Activated CD8-positive, alpha-beta memory T cell treated with anti-CD3 and anti-CD28 coated beads for 24 hours (primary cell): ENCODE data around the gene GAA.

ENCODE experiments used
- DNase-seq: peaks from one replicate; pipeline ENCODE4 v3.0.0-alpha.2; 2020

GAA gene

DNA sequence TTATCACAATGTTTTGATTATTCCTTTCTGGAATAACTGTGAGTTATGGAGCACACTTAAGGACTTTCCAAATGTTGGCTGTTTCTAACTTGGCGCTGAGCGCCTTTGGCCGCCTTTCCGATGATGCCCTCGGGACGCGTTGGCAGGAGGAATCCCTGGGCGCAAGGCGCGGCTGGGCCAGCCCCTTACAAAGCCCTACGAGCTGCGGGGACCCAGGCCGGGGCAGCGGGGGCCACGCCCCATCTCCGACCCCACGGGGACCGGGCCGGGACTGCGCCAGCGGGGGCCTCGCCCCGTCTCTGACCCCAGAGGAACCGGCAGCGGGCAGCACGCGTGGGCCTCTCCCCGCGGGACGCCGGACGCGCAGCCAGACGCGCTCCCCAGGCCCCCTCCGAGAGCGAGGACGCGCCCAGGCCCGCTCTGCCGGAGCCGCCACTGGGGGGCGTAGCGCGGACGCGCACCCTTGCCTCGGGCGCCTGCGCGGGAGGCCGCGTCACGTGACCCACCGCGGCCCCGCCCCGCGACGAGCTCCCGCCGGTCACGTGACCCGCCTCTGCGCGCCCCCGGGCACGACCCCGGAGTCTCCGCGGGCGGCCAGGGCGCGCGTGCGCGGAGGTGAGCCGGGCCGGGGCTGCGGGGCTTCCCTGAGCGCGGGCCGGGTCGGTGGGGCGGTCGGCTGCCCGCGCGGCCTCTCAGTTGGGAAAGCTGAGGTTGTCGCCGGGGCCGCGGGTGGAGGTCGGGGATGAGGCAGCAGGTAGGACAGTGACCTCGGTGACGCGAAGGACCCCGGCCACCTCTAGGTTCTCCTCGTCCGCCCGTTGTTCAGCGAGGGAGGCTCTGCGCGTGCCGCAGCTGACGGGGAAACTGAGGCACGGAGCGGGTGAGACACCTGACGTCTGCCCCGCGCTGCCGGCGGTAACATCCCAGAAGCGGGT, at the start of gene GAA:
Gene GAA, plus strand, starts transcription at position 571 of the 935 bp plus-strand sequence. CDS start 3,006 bp downstream, outside the sequence.
- peak; percentile 95 for DNase-seq

- DNase-seq: no peak
Measured at GRCh38 chr17:80051681-80052080, 49.7 kb upstream of the GAA start.

GRCh38 chr17:80053102-80053501, 48.3 kb upstream of the GAA start:
- DNase-seq: no peak

GRCh38 chr17:80055597-80055996, 45.8 kb upstream of the GAA start:
- no peak for DNase-seq

DNA sequence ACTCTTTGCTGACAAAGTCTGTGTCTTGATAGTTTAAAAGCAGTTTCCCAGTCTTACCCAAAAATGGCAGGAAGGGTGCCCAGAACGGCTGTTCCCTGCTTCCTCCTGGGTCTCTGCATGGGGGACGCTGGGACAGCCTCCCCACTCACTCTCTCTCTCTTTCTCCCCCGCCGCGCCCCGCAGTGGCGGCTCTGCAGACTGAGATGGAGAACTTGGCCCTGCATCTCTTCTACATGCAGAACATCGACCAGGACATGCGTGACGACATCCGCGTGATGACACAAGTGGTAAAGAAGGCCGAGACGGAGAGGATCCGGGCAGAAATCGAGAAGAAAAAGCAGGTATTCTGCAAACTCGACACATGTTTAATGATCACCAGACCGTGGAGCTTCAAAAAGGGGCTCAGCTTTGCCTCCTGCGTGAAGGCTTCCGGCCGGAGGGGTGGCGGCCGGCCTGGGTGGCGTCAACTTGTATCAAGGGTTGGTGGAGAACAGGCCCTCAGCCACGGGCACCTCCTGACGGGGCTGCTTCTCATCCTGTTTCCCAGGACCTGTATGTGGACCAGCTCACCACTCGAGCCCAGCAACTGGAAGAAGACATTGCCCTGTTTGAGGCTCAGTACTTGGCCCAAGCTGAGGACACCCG, 42.9 kb upstream of the GAA start:
- no peak for DNase-seq

DNA sequence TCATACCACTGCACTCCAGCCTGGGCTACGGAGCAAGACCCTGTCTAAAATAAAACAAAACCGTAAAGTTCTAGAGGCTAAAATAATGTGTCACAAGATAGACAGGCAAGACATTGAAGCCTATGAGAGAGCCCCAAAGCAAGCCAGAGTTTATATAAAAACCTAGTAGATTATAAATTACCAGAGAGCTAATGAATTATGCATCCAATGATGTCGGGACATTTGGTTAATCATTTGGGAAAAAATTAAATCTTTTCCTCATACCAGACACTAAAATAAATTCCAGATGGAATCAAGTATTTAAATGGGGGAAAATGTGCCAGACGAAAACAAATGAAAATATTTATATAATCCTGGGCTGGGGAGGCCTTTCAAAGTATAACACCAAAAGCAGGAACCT, 40.7 kb upstream of the GAA start:
- DNase-seq: no peak

DNA sequence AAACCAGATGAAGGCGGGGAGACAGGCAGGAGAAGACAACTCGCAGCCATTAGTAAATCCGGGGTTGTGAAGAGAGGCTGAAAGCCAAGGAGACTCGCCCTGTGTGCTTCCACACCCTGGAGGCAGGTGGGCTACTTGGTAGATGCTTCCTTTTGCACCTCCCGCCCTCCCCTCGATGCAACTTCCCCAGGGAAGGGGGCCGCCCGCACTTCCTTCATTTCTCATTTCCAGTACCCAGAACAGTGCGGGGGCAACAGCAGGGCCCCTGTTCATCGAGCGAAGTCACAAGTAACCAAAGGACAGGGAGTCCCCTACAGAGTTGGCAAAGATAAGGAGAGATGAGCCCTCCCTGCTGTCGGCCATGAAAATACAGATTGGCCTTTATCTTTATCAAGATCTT, 40.0 kb upstream of the GAA start:
- no peak for DNase-seq

GRCh38 chr17:80063830-80064585, 37.4 kb upstream of the GAA start:
- DNase-seq: no peak

DNA sequence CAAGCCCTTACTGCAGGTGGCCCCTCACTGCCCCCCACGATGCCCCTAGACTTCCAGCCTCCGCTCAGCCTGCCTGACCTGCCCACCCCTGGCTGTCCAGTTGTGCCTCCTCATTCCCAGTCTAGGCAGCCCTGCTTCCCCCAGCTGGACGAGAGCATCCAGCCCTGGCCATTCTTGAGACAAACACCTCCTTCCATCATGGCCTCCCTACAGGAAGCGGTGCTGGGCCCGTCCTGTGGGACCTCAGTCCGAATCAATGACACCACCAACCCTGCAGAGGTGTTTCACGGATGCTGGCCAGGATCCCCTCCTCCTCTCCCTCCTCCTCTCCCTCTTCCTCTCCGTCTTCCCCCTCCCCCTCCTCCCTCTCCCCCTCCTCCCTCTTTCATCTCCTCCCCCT, 36.7 kb upstream of the GAA start:
- no peak for DNase-seq

- no peak for DNase-seq
Measured at GRCh38 chr17:80065478-80066170, 35.8 kb upstream of the GAA start.

GRCh38 chr17:80067393-80067986, 33.9 kb upstream of the GAA start:
- DNase-seq: no peak

GRCh38 chr17:80068301-80069222, 32.8 kb upstream of the GAA start:
- no peak for DNase-seq

GRCh38 chr17:80070375-80071115, 30.8 kb upstream of the GAA start:
- no peak for DNase-seq

DNA sequence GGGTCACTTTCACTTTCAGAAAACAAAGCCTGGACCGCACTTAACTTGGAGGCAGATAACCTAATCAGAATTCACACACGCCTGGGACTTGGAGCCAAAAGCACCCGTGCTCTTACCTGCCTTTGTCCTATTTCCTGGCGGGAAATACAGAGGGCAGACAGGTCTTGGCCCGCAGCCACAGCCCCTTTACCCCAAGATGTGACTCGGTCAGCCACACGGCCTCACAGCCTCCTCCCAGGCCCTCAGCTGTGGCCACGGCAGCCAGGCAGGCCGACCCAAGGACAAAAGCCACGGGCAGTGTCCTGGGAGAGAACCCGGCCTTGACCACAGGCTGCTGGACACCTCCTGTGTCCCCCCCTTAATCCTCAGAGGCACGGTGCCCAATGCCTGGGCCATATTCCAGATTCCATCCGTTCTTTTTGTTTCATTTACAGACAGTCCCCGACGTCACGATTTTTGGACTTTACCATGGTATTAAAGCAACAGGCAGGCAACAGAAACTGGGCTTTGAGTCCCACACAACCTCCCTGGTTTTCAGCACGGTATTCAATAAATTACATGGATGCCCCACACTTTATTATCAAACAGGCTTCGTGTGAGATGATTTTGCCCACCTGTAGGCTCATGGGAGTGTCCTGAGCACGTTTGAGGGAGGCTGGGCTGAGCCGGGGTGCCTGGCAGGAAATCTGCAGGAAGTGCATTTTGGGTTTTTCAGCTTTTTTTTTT, 30.1 kb upstream of the GAA start:
- DNase-seq: no peak

- DNase-seq: no peak
Measured at GRCh38 chr17:80072410-80072809, 29.0 kb upstream of the GAA start.

DNA sequence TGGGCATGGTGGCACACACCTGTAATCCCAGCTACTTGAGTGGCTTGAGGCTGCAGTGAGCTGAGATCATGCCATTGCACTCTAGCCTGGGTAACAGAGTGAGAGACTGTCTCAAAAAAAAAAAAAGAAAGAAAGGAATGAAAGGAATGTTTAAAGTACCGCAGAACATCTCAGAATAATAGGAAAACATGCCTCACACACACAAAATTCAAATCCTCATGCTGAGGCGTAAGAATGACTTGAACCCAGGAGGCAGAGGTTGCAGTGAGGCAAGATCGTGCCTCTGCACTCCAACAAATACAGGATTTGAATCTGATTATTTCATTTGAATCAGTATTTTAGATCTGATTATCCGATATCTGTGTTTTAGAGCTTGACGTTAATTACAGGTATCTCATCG, 21.3 kb upstream of the GAA start:
- DNase-seq: no peak

DNA sequence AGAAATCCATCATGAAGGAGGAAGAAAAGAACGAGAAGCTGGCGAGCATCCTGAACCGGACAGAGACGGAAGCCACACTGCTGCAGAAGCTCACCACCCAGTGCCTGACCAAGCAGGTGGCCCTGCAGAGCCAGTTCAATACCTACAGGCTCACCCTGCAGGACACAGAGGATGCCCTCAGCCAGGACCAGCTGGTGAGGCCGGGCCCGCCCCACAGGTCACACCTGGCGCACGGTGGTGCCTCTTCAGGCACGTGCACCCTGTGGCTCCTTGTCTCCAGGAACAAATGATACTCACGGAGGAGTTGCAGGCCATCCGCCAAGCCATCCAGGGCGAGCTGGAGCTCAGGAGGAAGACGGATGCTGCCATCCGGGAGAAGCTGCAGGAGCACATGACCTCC, 19.8 kb upstream of the GAA start:
- no peak for DNase-seq

DNA sequence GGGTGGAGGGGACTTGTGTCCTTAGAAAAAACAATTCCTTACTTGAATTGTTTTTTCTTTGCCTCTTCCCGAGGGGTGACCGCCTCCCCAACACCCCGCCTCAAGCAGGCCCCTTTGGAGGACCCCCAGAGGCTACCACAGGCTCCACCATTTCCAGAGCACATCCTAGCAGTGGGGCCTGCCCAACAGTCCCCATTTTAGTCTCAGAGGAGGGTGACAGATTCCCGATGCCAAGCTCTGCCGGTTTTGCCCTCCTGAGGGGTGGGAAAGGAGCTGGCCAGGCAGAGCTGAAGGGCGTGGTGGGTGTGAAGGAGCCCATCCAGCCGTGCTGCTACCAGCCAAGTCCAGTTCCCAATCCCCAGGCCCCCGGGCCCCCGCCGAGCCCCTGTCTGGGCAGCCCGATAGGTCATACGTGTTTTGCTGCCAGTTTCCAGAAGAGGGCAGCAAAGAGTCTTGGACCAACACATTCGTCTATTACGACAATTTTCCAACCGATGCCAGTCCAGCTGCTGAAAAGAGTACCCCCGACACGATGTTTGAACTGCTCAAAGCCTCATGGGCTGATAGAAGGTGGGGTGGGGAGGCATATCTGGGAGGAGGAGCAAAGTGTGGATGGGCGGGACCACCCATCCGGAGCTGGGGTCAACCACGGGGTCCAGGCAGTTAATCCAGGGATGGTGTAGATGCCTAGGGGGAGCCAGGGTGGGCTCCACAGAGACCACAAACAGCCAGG, 18.8 kb upstream of the GAA start:
- peak; percentile 82 for DNase-seq

DNA sequence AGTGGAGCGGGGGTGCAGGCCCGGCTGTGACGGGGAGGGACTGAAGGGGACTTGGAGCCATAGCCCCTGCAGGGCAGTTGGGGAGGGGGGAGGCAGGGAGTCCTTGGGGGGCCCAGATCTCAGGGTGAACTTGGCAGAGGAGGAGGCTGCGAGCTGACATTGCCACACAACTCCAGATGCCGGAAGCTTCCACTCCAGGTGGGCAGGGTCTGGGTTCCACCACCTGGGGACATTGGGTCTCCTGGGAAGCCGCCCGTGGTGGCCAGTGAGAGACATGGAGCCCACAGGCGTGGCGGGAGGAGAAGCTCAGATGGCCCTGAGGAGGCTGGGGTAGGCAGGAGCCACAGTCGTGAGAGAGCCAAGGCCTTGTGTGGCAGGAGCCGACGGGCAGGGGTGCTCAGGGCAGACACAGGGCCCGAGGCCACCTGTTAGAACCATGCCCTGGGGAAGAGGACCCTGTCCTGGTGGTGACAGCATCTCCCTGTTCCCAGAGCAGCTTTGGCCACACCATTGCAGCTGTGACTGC, 18.2 kb upstream of the GAA start:
- DNase-seq: no peak
